Peyer's patch (tissue), 4 donors: ENCODE results near the gene OSBPL3.

Source experiments
- POLR2A ChIP-seq, 2 donors: fragments of 450-650 bp; IDR thresholded peaks; one replicate each; pipeline ENCODE4 v1.5.1; 2017; ENCODE audit warnings: antibody characterized with exemption in 2 of 2, mild to moderate bottlenecking in 2 of 2, moderate library complexity in 2 of 2
- TF ChIP-seq, protein P1 (sequence below), 6 experiments: fragments of 450-650 bp in 4 of 6; fragments of 200-600 bp in 2 of 6; sonication (generic) in 1 of 6; IDR thresholded peaks; one replicate each; pipeline ENCODE4 v1.5.1; 2017 to 2019; ENCODE audit warnings: antibody characterized with exemption in 6 of 6, mild to moderate bottlenecking in 3 of 6, moderate library complexity in 1 of 6

DNA sequence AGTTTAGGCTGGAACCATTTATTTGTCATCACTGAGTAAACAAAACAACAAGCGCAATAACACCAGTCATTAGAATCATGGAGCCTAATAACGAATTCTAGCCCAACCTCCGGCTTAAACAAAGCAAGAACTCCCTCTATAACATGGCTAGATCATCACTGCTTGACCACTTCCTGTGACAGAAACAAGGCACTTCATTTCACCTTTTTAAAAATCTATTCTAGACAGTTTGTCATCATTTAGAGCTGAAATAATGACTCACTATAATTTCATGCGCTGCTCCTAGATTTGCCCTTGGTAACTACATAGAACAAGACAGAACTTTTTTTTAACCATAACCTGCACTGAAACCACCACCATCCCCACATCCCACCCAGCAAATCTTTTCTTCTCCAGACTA lies 81.3 kb downstream of the OSBPL3 start:
- TF ChIP-seq, protein P1, sequence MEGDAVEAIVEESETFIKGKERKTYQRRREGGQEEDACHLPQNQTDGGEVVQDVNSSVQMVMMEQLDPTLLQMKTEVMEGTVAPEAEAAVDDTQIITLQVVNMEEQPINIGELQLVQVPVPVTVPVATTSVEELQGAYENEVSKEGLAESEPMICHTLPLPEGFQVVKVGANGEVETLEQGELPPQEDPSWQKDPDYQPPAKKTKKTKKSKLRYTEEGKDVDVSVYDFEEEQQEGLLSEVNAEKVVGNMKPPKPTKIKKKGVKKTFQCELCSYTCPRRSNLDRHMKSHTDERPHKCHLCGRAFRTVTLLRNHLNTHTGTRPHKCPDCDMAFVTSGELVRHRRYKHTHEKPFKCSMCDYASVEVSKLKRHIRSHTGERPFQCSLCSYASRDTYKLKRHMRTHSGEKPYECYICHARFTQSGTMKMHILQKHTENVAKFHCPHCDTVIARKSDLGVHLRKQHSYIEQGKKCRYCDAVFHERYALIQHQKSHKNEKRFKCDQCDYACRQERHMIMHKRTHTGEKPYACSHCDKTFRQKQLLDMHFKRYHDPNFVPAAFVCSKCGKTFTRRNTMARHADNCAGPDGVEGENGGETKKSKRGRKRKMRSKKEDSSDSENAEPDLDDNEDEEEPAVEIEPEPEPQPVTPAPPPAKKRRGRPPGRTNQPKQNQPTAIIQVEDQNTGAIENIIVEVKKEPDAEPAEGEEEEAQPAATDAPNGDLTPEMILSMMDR (IDR thresholded peaks at IDR 0.05), result no peak
- no peak for TF ChIP-seq POLR2A (IDR thresholded peaks at IDR 0.05)
